GM12865 (cell line): Measurements from ENCODE around the gene PRR23E.

ENCODE experiments used
- DNase-seq: peaks from one replicate; pipeline ENCODE4 v3.0.0; 2010; ENCODE audit warnings: low read depth
- H3K4me3 ChIP-seq: 2 replicates; pipeline ENCODE4 v1.5.1; 2011; ENCODE audit warnings: mild to moderate bottlenecking, low read depth, low read length, control low read depth
- TF ChIP-seq, protein P1 (sequence below): IDR thresholded peaks from 2 replicates; pipeline ENCODE4 v1.5.1; 2011; ENCODE audit warnings: low read length, control low read depth, low read depth, inconsistent platforms; ENCODE audit not compliant: insufficient read depth; ENCODE audit errors: missing control alignments

Gene PRR23E, protein sequence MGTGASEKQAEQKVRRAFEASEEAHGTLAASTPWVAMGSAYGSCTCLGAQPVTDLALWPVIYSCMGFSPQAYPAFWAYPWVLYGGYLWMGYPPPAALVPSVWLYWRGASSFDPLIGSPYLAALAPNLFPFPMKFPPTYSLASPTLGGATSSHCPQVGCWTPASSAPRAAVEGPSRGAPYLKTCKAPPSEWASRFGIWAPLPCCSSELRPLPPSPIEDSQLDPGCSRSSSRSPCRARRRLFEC

DNA sequence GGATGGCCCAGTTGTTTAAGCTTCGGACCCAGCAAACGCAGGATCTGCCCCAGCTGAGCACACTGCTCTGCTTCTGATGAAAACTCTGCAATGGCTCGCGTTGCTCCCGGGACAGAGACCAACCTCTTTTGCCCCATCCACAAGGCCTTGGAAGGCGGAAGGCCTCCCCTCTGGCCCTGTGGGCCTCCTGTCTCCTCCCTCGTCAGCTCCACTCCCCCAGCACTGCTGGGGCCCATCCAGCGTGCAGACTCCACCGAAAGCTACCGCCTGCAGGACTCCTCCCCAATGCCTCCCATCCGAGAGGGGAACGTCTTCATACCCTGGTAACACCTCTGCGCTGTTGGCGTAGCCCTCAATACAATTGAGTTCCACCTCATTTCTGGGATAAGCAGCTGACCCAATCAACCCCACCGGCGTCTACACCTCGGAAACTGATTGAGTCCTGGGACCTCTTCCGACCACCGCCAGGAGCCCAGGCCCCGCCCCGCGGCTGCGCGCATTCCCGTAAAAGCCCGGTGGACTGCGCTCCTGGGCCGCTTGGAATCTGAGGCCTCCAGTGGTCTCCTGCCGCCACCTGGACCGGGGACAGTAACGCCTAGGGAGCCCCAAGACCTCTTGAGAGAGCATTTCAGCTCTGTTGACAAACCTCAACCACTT, at the start of gene PRR23E:
Gene PRR23E (plus strand): TSS at position 556 of the 657 bp plus-strand sequence. CDS start 3,555 bp downstream, outside the sequence.
- H3K4me3 ChIP-seq = no peak within 1 kb of the TSS
- no peak for DNase-seq
- TF ChIP-seq, protein P1, sequence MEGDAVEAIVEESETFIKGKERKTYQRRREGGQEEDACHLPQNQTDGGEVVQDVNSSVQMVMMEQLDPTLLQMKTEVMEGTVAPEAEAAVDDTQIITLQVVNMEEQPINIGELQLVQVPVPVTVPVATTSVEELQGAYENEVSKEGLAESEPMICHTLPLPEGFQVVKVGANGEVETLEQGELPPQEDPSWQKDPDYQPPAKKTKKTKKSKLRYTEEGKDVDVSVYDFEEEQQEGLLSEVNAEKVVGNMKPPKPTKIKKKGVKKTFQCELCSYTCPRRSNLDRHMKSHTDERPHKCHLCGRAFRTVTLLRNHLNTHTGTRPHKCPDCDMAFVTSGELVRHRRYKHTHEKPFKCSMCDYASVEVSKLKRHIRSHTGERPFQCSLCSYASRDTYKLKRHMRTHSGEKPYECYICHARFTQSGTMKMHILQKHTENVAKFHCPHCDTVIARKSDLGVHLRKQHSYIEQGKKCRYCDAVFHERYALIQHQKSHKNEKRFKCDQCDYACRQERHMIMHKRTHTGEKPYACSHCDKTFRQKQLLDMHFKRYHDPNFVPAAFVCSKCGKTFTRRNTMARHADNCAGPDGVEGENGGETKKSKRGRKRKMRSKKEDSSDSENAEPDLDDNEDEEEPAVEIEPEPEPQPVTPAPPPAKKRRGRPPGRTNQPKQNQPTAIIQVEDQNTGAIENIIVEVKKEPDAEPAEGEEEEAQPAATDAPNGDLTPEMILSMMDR = no peak

DNA sequence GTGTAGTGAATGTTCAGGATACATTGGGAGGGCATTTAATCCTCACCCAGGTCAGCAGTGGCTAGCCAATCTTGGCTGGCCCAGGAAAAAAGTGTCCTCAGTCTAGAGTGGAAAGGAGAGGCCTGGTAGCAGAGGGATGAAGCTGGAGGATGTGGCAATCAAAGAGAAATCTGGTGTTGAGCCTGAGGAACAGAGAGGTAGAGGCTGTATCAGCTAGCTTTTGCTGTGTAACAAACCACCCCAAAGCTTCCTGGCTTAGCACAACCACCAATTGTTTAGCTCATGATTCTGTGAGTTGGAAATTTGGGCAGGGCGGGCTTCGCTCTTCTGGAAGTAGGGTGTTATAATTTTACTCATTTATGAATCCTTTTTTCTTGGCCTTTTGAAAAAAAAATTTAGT, 49.8 kb upstream of the PRR23E start:
- TF ChIP-seq, protein P1 = no peak
- no peak for DNase-seq
- H3K4me3 ChIP-seq = no peak overlapping the region

DNA sequence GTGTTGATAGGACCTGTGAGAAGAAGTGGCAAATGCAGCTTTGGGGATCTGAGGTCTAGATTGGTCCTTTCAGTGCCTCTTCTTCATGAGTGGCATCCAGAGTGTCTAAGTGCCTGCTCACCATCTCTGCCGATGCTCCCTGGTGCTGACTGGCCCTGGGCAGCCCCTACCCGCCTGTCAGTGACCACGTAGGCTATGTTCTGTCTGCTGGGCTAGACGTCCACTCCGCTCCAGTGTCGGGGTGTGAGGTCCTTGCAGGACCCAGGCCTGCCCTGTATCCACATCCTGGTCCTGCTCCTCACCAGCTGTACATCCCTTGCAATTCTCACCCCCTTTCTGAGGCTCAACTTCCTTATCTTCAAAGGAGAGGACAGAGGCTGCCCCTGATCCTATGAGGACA, 48.3 kb upstream of the PRR23E start:
- H3K4me3 ChIP-seq = no peak overlapping the region
- TF ChIP-seq, protein P1 = no peak

DNA sequence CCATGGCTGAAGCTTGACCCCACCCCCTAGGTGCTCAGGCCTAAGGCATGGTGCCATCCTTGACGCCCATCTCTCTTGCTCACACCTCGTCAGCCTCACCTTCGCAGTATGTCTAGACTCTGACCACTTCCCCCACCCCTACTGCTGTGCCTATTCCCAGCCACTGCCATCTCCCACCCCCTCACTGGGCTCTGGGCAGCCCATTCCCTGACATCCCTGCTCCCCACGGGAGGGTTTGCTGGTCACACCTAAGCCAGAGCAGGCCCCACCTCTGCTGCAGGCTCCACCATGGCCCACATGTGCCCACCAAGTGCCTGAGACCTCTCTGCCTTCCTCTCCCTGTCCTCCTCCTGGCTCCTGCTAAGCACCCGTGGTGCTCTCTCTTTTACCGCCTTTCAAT, 47.7 kb upstream of the PRR23E start:
- DNase-seq = no peak
- no peak overlapping the region for H3K4me3 ChIP-seq
- TF ChIP-seq, protein P1 = no peak

More for the DNA sequence above, 48.3 kb upstream of the PRR23E start:
- no peak for DNase-seq

DNA sequence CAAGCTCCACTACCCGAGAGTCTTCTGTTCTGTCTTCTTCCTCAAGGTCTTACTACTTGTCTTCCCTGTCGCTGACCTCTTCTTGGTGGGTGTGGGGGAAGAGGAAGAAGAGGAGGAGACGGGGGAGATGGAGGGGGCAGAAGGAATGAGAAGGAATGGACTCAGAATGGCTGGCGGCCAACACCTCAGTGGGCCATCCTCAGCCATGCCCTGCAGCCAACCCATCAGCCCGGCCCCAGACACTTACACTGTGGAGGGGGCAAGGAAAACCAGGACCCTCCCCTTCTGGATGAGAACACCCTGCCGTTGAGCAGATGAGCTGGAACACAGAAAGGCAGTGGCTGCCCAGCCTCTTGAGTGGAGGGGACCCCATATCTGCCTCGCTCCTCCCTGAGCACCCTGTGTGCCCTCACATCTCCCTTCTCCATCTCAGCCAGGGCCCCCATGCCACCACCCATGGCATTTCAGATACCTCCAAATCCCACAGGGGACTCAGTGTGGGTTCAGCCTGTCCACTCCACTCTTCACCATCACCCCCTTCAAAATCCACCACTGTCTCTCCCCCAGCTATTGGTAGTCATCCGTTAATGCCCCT, 45.5 kb upstream of the PRR23E start:
- DNase-seq = no peak
- TF ChIP-seq, protein P1 = no peak

DNA sequence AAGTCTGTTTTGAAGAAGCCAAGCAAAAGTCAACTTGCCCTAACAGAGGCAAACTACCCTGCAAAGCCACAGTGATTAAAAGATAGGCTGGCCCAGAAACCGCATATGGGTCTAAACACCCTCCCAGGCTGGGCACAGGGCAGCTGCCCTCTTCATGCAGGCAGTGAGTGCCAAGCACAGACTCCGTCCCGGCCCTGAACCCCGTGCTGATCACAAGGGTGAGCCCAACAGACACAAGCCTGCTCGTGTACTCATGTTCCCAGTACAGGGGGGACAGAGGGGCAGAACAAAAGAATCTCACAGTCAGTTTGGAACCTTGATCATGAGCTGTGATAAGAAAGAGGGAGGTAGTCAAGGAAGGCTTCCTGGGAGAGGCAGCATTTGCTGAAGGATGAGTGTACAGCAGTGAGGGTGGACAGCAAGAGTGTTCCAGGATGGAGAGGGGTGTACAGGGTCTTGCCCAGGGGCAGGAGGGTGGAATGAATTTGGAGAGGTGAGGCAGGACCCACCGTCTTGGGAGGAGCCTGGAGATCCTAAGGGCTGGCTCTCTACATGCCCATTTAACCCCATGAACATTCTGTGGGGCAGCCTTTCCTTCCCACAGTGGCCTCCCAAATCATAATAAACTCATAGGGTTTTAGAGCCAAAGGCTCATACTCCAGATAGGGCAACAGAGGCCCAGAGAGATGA, 43.2 kb upstream of the PRR23E start:
- TF ChIP-seq, protein P1 = no peak
- no peak overlapping the region for H3K4me3 ChIP-seq
- DNase-seq = no peak

More for the DNA sequence above, 45.5 kb upstream of the PRR23E start:
- no peak overlapping the region for H3K4me3 ChIP-seq
